Measurements from ENCODE around the gene SELENOM. TPM values are rescaled to one million over a fixed set of nuclear protein-coding genes. Genes with fewer than 3 reads are reported as not detected.

Gene SELENOM
- total RNA-seq, 1 donor from 2014 or later: 157 TPM

DNA sequence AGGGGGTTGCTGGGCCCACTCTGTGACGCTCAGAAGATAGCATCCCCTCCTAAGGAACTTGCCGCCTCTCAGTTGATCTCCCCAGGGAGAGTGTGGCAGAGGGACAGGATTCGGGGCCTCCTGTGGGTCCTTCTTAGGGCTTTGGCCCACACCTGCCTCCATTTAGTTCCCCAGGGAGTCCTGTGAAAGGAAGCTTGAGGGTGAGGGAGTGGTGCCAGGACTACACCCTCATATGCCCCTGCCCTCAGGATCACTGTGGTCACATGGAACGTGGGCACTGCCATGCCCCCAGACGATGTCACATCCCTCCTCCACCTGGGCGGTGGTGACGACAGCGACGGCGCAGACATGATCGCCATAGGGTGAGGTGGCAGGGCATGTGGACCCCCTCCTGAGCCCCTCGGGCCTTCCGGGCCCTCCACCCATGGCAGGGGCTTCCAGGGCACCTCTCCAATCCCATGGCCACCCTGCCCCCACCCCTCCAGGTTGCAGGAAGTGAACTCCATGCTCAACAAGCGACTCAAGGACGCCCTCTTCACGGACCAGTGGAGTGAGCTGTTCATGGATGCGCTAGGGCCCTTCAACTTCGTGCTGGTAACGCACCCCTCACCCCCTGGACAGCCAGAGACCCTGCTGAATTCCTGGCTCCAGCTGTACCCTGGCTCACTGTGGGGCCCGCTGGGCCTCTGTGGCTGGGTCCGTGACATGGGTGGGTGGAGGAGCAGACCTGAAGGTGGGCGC is 18.9 kb upstream of the SELENOM start:
- no peak for TF ChIP-seq EZH2 (IDR thresholded peaks at IDR 0.05; ENCODE audit: insufficient read depth, low read length)
- TF ChIP-seq CTCF (IDR thresholded peaks at IDR 0.05; ENCODE audit: insufficient read depth, low read depth, low read length): no peak
- no peaks in the 10 kb centered on the region for H3K79me2 ChIP-seq (ENCODE audit: insufficient read depth, low read length)
- no peak overlapping the region for H3K4me3 Mint-ChIP-seq (ENCODE audit: unreplicated experiment)
- no peak overlapping the region for H3K27ac Mint-ChIP-seq (ENCODE audit: unreplicated experiment)
- no peaks in the 10 kb centered on the region for H4K20me1 ChIP-seq (ENCODE audit: insufficient read depth, low read length)
- H2AFZ ChIP-seq (ENCODE audit: low read depth, low read length): no peak overlapping the region
- H3K9ac ChIP-seq (ENCODE audit: low read length): no peak overlapping the region
- H3K4me3 ChIP-seq (ENCODE audit: insufficient read depth, low read depth, low read length): no peak overlapping the region
- H3K36me3 Mint-ChIP-seq (ENCODE audit: low read depth, unreplicated experiment): no peaks in the 10 kb centered on the region
- DNase-seq (ENCODE audit: low read depth) (no peak), FAIRE-seq (no peak)
- H3K4me1 ChIP-seq (ENCODE audit: insufficient read depth, low read length): peaks cover 3% of the 10 kb centered on the region
- H3K27me3 ChIP-seq (ENCODE audit: insufficient read depth, low read length): peaks cover 7% of the 10 kb centered on the region
- no peak overlapping the region for H3K4me2 ChIP-seq (ENCODE audit: low read length)
- no peaks in the 10 kb centered on the region for H3K36me3 ChIP-seq (ENCODE audit: insufficient read depth, low read length)
- H3K27me3 Mint-ChIP-seq (ENCODE audit: low read depth, unreplicated experiment): peaks cover 18% of the 10 kb centered on the region
- no peak overlapping the region for H3K27ac ChIP-seq (ENCODE audit: low read depth, low read length)
- no peaks in the 10 kb centered on the region for H3K9me3 Mint-ChIP-seq (ENCODE audit: unreplicated experiment)
- H3K4me1 Mint-ChIP-seq (ENCODE audit: low read depth, unreplicated experiment): no peaks in the 10 kb centered on the region
- H3K9me3 ChIP-seq (ENCODE audit: insufficient read depth, low read depth, low read length): no peaks in the 10 kb centered on the region

- FAIRE-seq: no peak
- H3K27me3 ChIP-seq (ENCODE audit: insufficient read depth, low read length): peaks cover 7% of the 10 kb centered on the region
- no peaks in the 10 kb centered on the region for H3K36me3 Mint-ChIP-seq (ENCODE audit: low read depth, unreplicated experiment)
Measured at GRCh38 chr22:31125521-31126117, 18.3 kb upstream of the SELENOM start.

More at GRCh38 chr22:31125521-31126117, 18.3 kb upstream of the SELENOM start:
- H3K79me2 ChIP-seq (ENCODE audit: insufficient read depth, low read length): no peaks in the 10 kb centered on the region
- no peaks in the 10 kb centered on the region for H3K9me3 Mint-ChIP-seq (ENCODE audit: unreplicated experiment)
- no peaks in the 10 kb centered on the region for H3K4me1 Mint-ChIP-seq (ENCODE audit: low read depth, unreplicated experiment)
- DNase-seq (ENCODE audit: low read depth): no peak
- no peaks in the 10 kb centered on the region for H3K36me3 ChIP-seq (ENCODE audit: insufficient read depth, low read length)
- H3K27ac ChIP-seq (ENCODE audit: low read depth, low read length): no peak overlapping the region
- no peak overlapping the region for H3K4me3 Mint-ChIP-seq (ENCODE audit: unreplicated experiment)
- H3K4me2 ChIP-seq (ENCODE audit: low read length): no peak overlapping the region
- no peak overlapping the region for H2AFZ ChIP-seq (ENCODE audit: low read depth, low read length)
- no peak for TF ChIP-seq CTCF (IDR thresholded peaks at IDR 0.05; ENCODE audit: insufficient read depth, low read depth, low read length)
- no peak for TF ChIP-seq EZH2 (IDR thresholded peaks at IDR 0.05; ENCODE audit: insufficient read depth, low read length)
- H3K4me1 ChIP-seq (ENCODE audit: insufficient read depth, low read length): peaks cover 3% of the 10 kb centered on the region
- H3K27me3 Mint-ChIP-seq (ENCODE audit: low read depth, unreplicated experiment): peaks cover 18% of the 10 kb centered on the region
- H3K9me3 ChIP-seq (ENCODE audit: insufficient read depth, low read depth, low read length): no peaks in the 10 kb centered on the region
- no peak overlapping the region for H3K4me3 ChIP-seq (ENCODE audit: insufficient read depth, low read depth, low read length)
- H3K9ac ChIP-seq (ENCODE audit: low read length): no peak overlapping the region
- H4K20me1 ChIP-seq (ENCODE audit: insufficient read depth, low read length): no peaks in the 10 kb centered on the region
- no peak overlapping the region for H3K27ac Mint-ChIP-seq (ENCODE audit: unreplicated experiment)
